ENCODE data around the gene GRIK3.
"Not testable (repeated sequence)": the region's sequence is repeated elsewhere in the genome, so short reads cannot be mapped to it uniquely, and the experiment has no call there.

GRIK3 gene

DNA sequence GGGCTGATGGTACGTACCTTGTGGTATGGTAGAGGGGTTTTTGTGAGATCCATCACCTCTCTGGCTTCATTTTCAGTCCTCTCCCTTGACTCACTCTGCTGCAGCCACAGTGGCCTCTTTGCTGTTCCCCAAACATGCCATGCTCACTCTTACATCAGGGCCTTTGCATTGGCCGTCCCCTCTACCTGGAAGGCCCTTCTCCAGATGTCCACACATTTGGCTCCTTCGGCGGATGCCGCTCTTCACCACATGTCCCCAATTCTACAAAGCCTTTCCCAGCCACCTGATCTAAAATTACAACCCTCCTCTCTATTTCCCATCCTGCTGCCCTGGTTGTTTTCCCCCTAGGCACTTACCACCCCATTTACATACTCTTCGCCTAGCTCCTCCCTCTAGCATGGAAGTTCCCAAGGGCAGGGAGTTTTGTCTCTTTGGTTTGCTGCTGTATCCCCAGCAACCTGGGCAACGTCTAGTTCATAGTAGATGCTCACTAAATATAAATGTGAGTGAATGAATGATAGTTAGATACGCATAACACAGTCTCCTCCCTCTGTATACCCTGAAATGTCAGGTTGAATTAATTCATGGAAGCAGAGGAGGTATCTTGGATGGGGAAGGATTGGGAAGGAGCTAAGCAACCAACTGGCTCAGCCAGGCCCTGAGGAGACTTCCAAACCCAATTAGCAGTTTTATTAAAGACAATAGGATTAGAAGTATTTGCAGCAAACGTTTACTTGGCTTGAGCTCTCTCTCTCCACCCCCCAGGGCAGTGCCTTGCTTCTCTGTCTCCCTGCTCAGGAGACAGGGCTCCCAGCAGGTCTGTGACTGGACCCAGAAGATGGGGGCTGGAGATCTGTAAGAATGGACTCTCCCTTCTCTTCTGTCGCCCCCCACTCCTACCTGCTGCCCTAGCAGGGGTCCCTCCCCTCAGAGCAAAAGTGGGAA is 264.2 kb downstream of the GRIK3 start:
- no peak for DNase-seq (ENCODE audit: low spot score)
- TF ChIP-seq, protein P1, sequence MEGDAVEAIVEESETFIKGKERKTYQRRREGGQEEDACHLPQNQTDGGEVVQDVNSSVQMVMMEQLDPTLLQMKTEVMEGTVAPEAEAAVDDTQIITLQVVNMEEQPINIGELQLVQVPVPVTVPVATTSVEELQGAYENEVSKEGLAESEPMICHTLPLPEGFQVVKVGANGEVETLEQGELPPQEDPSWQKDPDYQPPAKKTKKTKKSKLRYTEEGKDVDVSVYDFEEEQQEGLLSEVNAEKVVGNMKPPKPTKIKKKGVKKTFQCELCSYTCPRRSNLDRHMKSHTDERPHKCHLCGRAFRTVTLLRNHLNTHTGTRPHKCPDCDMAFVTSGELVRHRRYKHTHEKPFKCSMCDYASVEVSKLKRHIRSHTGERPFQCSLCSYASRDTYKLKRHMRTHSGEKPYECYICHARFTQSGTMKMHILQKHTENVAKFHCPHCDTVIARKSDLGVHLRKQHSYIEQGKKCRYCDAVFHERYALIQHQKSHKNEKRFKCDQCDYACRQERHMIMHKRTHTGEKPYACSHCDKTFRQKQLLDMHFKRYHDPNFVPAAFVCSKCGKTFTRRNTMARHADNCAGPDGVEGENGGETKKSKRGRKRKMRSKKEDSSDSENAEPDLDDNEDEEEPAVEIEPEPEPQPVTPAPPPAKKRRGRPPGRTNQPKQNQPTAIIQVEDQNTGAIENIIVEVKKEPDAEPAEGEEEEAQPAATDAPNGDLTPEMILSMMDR (IDR thresholded peaks at IDR 0.05; ENCODE audit: extremely low read depth, missing control alignments): no peak

GRCh38 chr1:36768486-36769178 is 265.7 kb downstream of the GRIK3 start:
- DNase-seq (ENCODE audit: low spot score): no peak
- TF ChIP-seq, protein P1 (IDR thresholded peaks at IDR 0.05; ENCODE audit: extremely low read depth, missing control alignments): no peak

- DNase-seq (ENCODE audit: low spot score): not testable (repeated sequence)
These were observed 266.9 kb downstream of the GRIK3 start for GRCh38 chr1:36767429-36767828.

- no peak for DNase-seq (ENCODE audit: low spot score)
These were observed 267.8 kb downstream of the GRIK3 start for GRCh38 chr1:36766481-36766880.

GRCh38 chr1:36765785-36766300 is 268.5 kb downstream of the GRIK3 start:
- TF ChIP-seq, protein P1 (IDR thresholded peaks at IDR 0.05; ENCODE audit: extremely low read depth, missing control alignments): no peak
- no peak for DNase-seq (ENCODE audit: low spot score)

More at GRCh38 chr1:36766481-36766880, 267.8 kb downstream of the GRIK3 start:
- TF ChIP-seq, protein P1 (IDR thresholded peaks at IDR 0.05; ENCODE audit: extremely low read depth, missing control alignments): no peak

- TF ChIP-seq, protein P1 (IDR thresholded peaks at IDR 0.05; ENCODE audit: extremely low read depth, missing control alignments): no peak
- DNase-seq (ENCODE audit: low spot score): no peak
These were observed 269.5 kb downstream of the GRIK3 start for GRCh38 chr1:36764798-36765197.

GRCh38 chr1:36763771-36764170 is 270.5 kb downstream of the GRIK3 start:
- TF ChIP-seq, protein P1 (IDR thresholded peaks at IDR 0.05; ENCODE audit: extremely low read depth, missing control alignments): no peak
- no peak for DNase-seq (ENCODE audit: low spot score)
